Activated CD8-positive, alpha-beta memory T cell treated with anti-CD3 and anti-CD28 coated beads for 24 hours (primary cell): ENCODE data around the gene ABHD5.

ENCODE experiments used
- DNase-seq: peaks from one replicate; pipeline ENCODE4 v3.0.0-alpha.2; 2020

ABHD5 gene

DNA sequence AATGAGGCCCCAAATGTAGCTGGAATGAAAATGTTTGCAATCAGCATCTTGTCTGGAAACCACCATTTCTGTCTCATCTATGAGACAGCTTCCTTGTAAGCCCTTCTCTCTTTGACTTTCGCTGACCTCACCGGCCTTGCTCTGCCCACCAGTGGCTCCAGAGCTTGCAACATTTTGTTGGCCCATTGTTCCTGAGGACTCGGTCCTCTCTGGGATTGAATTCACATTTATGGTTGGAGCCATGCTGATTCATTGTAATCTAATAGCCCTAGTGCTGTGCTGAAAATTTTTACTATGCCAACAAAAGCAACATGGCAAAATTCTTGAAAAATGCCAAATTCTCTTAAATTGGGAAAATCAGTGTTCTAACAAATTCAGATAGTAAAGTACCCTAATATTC lies 37.2 kb downstream of the ABHD5 start:
- DNase-seq, result no peak

DNA sequence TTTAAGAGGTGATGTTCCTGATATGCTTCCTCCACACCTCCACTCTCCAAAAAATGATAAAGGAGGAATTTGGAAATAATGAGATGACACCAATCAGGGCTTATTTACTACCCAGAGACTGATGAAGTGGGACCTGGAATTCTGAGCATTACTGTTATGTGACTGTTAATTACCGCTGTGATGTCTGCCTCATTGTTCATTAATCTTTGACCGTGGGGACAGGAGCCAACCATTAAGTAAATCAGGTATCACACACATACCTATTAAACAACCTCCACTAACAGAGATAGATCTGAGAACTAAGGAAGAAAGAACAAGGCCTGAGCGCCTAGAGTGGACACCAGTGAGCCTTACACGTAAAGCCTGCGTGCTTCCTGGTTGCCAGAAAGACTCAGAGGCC lies 37.7 kb downstream of the ABHD5 start:
- no peak for DNase-seq

GRCh38 chr3:43728947-43729346 lies 38.2 kb downstream of the ABHD5 start:
- no peak for DNase-seq

DNA sequence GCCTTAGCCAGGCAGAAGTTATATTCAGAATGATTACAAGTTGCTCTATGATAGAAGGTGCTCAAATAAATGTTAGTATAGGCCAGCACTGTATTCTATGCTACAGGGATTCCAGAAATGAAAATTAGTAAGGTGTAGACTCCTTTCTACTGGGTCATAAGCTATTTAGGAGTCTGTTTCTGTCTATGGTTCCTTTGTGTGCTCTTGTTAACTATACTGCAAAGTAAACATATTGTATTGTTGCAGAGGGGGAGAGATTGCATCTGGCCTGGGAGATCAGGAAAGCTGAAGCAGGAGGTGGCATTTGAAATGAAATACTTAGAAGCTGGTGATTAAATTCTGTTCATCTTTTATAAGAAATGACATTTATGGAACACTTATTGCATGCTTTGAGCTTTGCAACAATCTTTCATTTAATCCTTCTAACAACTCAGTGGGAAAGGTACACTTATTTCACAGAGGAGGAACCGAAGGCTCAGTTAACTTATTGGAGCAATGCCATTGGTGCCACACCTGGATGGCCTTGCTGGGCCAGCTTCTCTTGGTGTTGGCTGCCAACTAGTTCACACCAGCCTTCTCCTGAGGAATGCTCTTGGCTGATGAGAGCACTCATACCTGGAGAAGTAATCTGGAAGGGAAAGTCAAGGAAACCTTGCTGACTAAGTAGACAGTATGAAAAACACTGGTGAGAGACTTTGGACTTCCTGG lies 39.1 kb downstream of the ABHD5 start:
- no peak for DNase-seq

GRCh38 chr3:43732747-43733425 lies 42.1 kb downstream of the ABHD5 start:
- no peak for DNase-seq

- DNase-seq, result no peak
These were observed 43.0 kb downstream of the ABHD5 start for GRCh38 chr3:43733459-43734384.

DNA sequence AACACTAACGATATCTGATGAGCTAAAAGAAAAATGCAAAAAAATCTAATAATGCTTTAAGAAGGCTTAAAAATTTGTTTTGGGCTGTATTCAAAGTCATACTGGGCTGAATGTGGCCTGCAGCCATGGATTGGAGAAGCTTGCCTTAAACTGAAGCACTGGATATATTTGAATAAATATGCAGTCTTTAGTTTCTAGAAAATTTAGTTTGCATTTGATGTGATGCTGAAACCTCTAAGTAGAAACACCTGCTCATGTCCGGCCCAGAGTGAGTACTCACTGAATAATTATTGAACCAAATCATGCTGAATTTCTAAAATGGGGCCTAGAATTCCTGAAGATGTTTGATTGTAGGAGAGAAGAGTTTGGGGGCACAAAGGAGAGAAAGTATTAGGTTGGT lies 43.9 kb downstream of the ABHD5 start:
- no peak for DNase-seq

- no peak for DNase-seq
These were observed 44.9 kb downstream of the ABHD5 start for GRCh38 chr3:43735618-43736017.

DNA sequence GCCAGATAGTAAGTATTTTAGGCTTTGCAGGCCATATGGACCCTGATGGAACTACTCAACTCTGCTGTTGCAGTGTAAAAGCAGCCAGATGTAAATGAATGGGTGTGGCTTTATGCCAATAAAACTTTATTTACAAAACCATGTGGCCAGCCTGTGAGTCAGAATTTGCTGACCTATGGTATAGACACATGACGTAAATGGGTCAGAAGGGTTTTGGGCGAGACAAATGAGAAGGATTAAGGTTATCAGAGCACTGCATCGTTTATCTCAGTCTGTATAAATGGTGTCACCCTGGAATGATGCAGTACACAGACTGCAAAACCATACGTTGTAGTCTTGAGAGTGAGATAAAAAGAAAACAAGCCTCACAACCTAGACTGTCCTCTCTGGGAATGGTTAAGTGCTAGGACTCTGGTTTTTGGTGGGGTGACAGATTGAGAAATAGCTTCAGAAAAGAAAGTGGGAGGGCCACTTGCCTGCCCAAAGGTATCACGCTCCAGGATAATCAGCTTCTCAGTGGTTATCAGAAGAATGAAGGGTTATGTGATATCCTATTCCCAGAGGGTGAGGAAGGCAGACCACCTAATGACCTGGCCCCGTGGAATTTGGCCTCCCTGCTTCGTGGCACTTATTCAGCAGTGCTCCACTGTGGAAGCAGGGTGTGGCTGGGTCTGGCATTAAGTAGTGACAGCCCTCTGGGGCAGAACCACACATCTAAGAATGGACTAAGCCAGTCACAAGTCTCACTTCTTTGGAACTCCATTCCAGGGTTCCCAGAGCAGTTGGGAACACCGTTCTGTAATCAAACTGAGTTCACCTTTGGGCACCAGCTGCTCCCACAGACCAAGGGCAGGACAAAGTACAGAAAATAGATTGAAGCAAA lies 46.1 kb downstream of the ABHD5 start:
- no peak for DNase-seq

DNA sequence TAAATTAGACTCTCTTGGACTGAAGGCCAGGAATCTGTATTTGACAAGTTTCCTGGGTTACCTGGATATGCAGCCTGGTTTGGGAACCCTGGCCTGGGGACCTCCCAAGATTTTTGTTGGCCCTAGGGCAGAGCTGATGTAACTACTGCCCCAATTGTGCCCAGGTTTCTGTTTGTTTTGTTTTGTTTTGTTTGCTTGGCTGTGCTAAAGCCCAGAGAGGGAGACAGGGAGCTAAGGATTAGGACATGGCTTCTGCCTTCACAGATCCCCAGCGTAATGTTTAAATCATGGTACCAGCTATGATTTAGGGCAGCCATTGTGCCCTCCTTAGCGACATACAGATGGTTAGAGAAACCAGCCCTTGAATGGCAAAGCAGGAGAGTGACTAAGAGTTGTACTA lies 47.6 kb downstream of the ABHD5 start:
- no peak for DNase-seq

DNA sequence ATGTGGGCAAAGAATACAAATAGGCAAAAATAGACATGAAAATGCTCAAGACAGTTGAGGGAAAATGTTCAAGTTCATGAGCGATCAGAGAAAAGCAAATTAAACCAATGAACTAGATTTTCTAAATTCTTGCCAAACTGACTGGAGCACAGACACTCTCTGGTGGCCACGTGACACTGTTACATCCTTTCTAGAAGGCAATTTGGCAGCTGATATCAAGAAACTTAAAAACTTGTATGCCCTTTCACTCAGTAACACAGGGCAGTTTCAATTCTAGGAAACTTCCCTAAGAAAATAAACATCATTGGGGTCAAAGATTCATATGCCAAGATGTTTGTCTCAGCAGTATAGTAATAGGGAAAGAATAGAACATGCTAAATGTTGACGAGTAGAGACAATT lies 52.2 kb downstream of the ABHD5 start:
- DNase-seq, result no peak

DNA sequence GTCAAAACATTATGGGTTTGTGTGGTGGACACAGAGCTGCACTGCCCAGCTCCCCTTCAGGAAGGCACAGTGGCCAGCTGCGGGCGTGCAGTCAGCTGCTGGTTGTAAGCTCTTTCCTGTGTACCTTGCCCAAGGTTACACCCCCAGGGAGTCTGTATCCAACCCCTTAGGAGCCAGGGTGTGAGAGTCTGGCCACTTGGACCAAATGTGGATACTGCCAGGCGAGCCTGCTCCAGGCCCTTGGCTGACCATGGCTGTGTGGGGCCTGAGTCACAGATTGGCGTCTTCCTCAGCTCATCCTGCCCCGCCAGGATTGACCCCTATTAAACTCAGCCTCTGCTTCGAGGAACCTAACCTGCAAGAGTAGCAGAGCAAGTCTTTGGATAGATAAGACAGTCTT lies 56.9 kb downstream of the ABHD5 start:
- no peak for DNase-seq

GRCh38 chr3:43748179-43748578 lies 57.4 kb downstream of the ABHD5 start:
- no peak for DNase-seq

DNA sequence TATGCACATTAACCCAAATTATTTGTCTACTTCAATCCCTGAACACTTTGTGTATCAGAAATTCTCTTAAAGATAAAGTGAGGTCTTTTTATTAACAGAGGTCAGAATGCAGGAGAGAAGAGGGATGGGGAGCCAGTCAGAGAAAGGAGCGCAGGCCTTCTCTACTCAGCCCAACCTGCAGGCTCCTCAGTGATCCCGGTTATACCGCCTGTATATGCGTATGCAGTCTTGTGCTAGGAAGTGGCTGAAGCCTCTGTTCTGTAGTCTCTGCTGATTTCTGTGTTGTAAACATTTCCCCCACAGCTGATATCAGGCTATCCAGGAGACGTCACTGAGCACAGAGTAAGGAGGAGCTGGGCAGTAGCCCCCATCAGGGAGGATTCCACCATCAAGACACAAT lies 57.9 kb downstream of the ABHD5 start:
- DNase-seq, result no peak

DNA sequence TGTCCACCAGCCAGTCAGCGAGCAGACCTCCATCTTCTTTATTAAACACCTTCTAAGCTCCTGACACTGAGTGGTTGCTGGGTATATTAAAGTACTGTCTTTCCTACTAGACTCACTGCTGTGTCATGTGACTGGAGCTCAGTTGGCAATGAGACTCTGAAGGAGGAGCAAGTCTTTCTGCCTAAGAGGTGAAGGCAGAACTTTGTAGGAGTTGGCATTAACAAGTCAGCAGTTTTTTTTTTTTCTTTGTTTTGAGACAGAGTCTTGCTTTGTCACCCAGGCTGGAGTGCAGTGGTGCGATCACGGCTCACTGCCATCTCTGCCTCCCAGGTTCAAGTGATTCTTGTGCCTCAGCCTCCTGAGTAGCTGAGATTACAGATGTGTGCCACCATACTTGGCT lies 62.2 kb downstream of the ABHD5 start:
- no peak for DNase-seq

DNA sequence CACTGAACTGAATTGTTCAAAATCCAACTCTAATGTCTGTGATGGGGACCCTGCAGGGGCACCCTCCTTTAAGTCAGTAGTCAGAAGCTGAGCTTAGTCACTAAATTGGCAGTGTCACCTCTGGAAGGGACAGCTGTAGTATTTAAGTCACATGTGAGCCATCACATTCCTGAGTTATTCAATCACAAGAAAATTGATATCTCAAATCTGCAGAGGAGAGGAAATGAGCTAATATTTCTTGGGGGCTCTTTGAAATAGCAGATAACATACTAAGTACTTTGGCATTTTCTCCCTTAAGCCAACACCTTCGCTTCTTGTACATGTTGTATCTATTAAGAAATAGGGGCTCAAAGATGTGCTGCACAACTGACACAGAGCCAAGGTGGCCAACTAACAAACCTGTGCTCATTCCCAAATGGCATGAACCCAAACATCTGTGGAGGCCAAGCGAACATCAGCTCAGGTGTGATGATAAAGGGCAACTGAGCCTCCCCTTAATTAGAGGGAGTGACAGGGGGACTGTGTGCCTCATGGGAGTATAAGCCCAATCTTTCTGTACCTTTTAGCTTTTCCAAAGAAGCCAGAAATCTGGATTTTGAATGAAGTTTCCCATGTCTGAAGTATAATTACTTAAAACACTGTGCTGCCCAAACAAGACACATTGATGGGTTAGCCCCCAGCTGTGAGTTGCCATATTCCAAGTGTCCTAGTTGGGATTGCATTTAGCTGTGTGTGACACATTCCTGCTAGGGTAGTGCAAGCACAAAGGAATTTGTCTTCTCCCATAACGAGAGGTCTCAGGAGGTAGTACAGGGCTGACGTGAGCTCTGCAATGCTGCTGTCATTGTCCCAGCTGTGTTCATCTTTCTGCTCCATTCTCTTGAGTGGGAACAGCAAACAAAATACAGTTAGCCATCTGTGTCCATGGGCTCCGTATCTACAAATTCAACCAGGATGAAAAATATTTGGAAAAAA lies 63.3 kb downstream of the ABHD5 start:
- no peak for DNase-seq

DNA sequence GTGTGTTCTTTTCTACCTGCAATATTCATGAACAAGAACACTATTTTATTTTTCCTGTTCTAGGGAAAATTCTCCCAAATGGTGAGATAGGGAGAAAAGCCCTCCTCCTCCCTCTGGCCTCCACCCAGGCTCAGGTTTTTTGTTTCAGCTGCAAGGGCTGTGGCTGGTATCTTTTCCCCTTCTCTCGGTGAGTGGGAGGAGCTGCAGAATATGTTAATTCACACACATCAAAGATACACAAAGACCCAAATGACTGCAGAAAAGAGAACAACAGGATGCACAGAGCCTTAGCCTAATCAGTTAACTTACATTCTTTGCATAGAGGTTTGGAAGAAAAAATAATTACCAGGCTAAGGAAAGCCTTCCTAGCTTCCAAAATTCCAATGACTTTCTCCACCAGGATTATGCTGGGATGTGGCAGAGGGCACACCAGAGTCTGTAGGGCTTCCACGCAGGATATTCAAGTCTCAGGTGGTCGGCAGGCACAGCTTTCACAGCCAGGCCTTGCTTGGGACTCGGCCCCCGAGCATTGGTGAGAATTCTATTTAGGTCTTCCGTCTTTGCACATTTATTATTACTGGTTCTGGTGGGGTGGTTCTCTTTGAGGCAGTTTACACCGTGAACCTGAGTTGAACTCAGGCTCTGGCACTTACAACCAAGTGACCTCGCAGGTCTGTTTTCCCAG lies 64.9 kb downstream of the ABHD5 start:
- no peak for DNase-seq

GRCh38 chr3:43757666-43758321 lies 67.1 kb downstream of the ABHD5 start:
- no peak for DNase-seq

DNA sequence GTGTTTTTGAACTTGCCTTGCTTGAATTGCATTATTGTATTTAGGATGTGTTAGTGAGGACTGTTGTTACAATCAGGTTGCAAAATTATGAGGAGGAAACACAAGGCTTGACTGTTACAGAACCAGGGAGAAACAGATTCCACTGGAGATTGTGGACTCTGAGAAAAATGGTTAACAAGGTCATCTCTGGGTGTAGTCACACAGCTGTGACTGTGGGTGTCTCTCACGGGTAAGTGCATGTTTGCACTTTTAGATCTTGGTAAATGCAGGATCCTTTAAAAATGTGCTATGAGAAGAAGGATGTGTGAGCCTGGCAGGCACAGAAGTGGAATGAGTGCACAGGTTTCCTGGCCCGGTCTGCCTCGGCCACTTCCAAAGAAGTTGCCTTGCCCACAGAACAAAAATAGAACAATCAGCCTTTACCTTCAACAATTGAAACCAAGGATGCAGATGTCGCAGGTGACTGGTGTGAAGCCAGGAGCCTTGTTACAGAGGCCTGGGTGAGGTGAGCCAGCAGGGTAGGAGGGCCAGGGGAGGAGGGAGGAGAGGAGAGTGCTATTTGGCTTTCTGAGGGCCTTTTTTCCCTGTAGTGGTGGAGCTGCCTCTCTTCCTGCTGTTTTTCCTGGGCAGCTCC lies 68.0 kb downstream of the ABHD5 start:
- DNase-seq, result no peak

GRCh38 chr3:43759297-43759782 lies 68.6 kb downstream of the ABHD5 start:
- DNase-seq, result no peak
